Activated naive CD8-positive, alpha-beta T cell (primary cell): ENCODE measurements around the gene TM6SF1.

ENCODE experiments used
- H3K27ac Mint-ChIP-seq: one replicate; pipeline ENCODE4 v1.8.0; 2021; ENCODE audit warnings: mixed read lengths
- H3K27me3 Mint-ChIP-seq: one replicate; pipeline ENCODE4 v1.8.0; 2021; ENCODE audit warnings: mixed read lengths
- H3K36me3 Mint-ChIP-seq: one replicate; pipeline ENCODE4 v1.8.0; 2021; ENCODE audit warnings: mixed read lengths
- H3K4me1 Mint-ChIP-seq: one replicate; pipeline ENCODE4 v1.8.0; 2021; ENCODE audit warnings: low read depth, mixed read lengths
- H3K4me3 Mint-ChIP-seq: one replicate; pipeline ENCODE4 v1.8.0; 2021; ENCODE audit warnings: mild to moderate bottlenecking, mixed read lengths
- H3K9me3 Mint-ChIP-seq: one replicate; pipeline ENCODE4 v1.8.0; 2021; ENCODE audit warnings: low read depth, mixed read lengths

The TM6SF1 gene

GRCh38 chr15:83105440-83105839, 2.0 kb upstream of the TM6SF1 start:
- Mint-ChIP-seq H3K4me1 (peaks cover 16% of the 10 kb centered on the region), H3K4me3 (peak overlapping the region; percentile 22)

GRCh38 chr15:83107841-83108181, 366 bp downstream of the TM6SF1 start:
- Mint-ChIP-seq H3K4me3 (peak overlapping the region; percentile 82), H3K36me3 (no peaks in the 10 kb centered on the region), H3K9me3 (no peaks in the 10 kb centered on the region), H3K4me1 (peaks cover 16% of the 10 kb centered on the region), H3K27me3 (peaks cover 31% of the 10 kb centered on the region), H3K27ac (no peak overlapping the region)

More at GRCh38 chr15:83105440-83105839, 2.0 kb upstream of the TM6SF1 start:
- Mint-ChIP-seq H3K36me3 (no peaks in the 10 kb centered on the region), H3K27ac (no peak overlapping the region), H3K27me3 (peaks cover 36% of the 10 kb centered on the region), H3K9me3 (no peaks in the 10 kb centered on the region)

GRCh38 chr15:83108266-83109219, 1.1 kb downstream of the TM6SF1 start:
- Mint-ChIP-seq H3K4me3 (peak overlapping the region; percentile 82), H3K27ac (no peak overlapping the region), H3K9me3 (no peaks in the 10 kb centered on the region)

GRCh38 chr15:83109532-83109931, 2.1 kb downstream of the TM6SF1 start:
- Mint-ChIP-seq H3K4me3 (no peak overlapping the region), H3K36me3 (no peaks in the 10 kb centered on the region), H3K9me3 (no peaks in the 10 kb centered on the region), H3K27me3 (peaks cover 25% of the 10 kb centered on the region), H3K4me1 (peaks cover 16% of the 10 kb centered on the region), H3K27ac (no peak overlapping the region)

More at GRCh38 chr15:83108266-83109219, 1.1 kb downstream of the TM6SF1 start:
- peaks cover 16% of the 10 kb centered on the region for H3K4me1 Mint-ChIP-seq
- H3K36me3 Mint-ChIP-seq = no peaks in the 10 kb centered on the region
- H3K27me3 Mint-ChIP-seq = peaks cover 31% of the 10 kb centered on the region

- Mint-ChIP-seq H3K9me3 (no peaks in the 10 kb centered on the region), H3K4me1 (peaks cover 16% of the 10 kb centered on the region), H3K36me3 (no peaks in the 10 kb centered on the region), H3K27me3 (peaks cover 25% of the 10 kb centered on the region), H3K4me3 (no peak overlapping the region), H3K27ac (no peak overlapping the region)
Observed at GRCh38 chr15:83110381-83110780, 2.9 kb downstream of the TM6SF1 start.

GRCh38 chr15:83111149-83111548, 3.7 kb downstream of the TM6SF1 start:
- peaks cover 25% of the 10 kb centered on the region for H3K27me3 Mint-ChIP-seq

GRCh38 chr15:83112233-83112955, 4.9 kb downstream of the TM6SF1 start:
- no peak overlapping the region for H3K27ac Mint-ChIP-seq
- H3K9me3 Mint-ChIP-seq = no peaks in the 10 kb centered on the region
- peaks cover 13% of the 10 kb centered on the region for H3K4me1 Mint-ChIP-seq
- peaks cover 20% of the 10 kb centered on the region for H3K27me3 Mint-ChIP-seq
- H3K36me3 Mint-ChIP-seq = no peaks in the 10 kb centered on the region
- H3K4me3 Mint-ChIP-seq = no peak overlapping the region

More at GRCh38 chr15:83111149-83111548, 3.7 kb downstream of the TM6SF1 start:
- H3K9me3 Mint-ChIP-seq = no peaks in the 10 kb centered on the region
- no peak overlapping the region for H3K27ac Mint-ChIP-seq
- no peak overlapping the region for H3K4me3 Mint-ChIP-seq
- H3K36me3 Mint-ChIP-seq = no peaks in the 10 kb centered on the region
- peaks cover 16% of the 10 kb centered on the region for H3K4me1 Mint-ChIP-seq

- Mint-ChIP-seq H3K9me3 (no peaks in the 10 kb centered on the region), H3K27ac (no peak overlapping the region), H3K4me3 (no peak overlapping the region), H3K27me3 (peaks cover 20% of the 10 kb centered on the region), H3K4me1 (peaks cover 13% of the 10 kb centered on the region), H3K36me3 (no peaks in the 10 kb centered on the region)
Observed at GRCh38 chr15:83112956-83113299, 5.5 kb downstream of the TM6SF1 start.

GRCh38 chr15:83113881-83114674, 6.6 kb downstream of the TM6SF1 start:
- no peak overlapping the region for H3K27ac Mint-ChIP-seq
- no peak overlapping the region for H3K4me3 Mint-ChIP-seq
- H3K27me3 Mint-ChIP-seq = peaks cover 13% of the 10 kb centered on the region
- no peaks in the 10 kb centered on the region for H3K36me3 Mint-ChIP-seq
- peaks cover 2% of the 10 kb centered on the region for H3K4me1 Mint-ChIP-seq
- no peaks in the 10 kb centered on the region for H3K9me3 Mint-ChIP-seq

GRCh38 chr15:83114856-83115255, 7.4 kb downstream of the TM6SF1 start:
- no peak overlapping the region for H3K4me3 Mint-ChIP-seq
- H3K36me3 Mint-ChIP-seq = no peaks in the 10 kb centered on the region
- peaks cover 8% of the 10 kb centered on the region for H3K27me3 Mint-ChIP-seq
- no peaks in the 10 kb centered on the region for H3K9me3 Mint-ChIP-seq
- no peak overlapping the region for H3K27ac Mint-ChIP-seq
- no peaks in the 10 kb centered on the region for H3K4me1 Mint-ChIP-seq

GRCh38 chr15:83115410-83115809, 8.0 kb downstream of the TM6SF1 start:
- Mint-ChIP-seq H3K9me3 (no peaks in the 10 kb centered on the region), H3K36me3 (no peaks in the 10 kb centered on the region), H3K27ac (no peak overlapping the region), H3K4me1 (no peaks in the 10 kb centered on the region), H3K4me3 (no peak overlapping the region), H3K27me3 (peaks cover 5% of the 10 kb centered on the region)

- H3K4me3 Mint-ChIP-seq = no peak overlapping the region
- H3K9me3 Mint-ChIP-seq = no peaks in the 10 kb centered on the region
- no peaks in the 10 kb centered on the region for H3K4me1 Mint-ChIP-seq
- H3K27ac Mint-ChIP-seq = no peak overlapping the region
- H3K27me3 Mint-ChIP-seq = peaks cover 3% of the 10 kb centered on the region
- H3K36me3 Mint-ChIP-seq = no peaks in the 10 kb centered on the region
Observed at GRCh38 chr15:83115831-83116565, 8.6 kb downstream of the TM6SF1 start.

- no peak overlapping the region for H3K4me3 Mint-ChIP-seq
- no peaks in the 10 kb centered on the region for H3K9me3 Mint-ChIP-seq
- H3K36me3 Mint-ChIP-seq = no peaks in the 10 kb centered on the region
- no peaks in the 10 kb centered on the region for H3K27me3 Mint-ChIP-seq
- H3K4me1 Mint-ChIP-seq = no peaks in the 10 kb centered on the region
- H3K27ac Mint-ChIP-seq = no peak overlapping the region
Observed at GRCh38 chr15:83118291-83118827, 10.9 kb downstream of the TM6SF1 start.

GRCh38 chr15:83118968-83119367, 11.5 kb downstream of the TM6SF1 start:
- H3K4me3 Mint-ChIP-seq = no peak overlapping the region
- H3K27me3 Mint-ChIP-seq = no peaks in the 10 kb centered on the region
- H3K27ac Mint-ChIP-seq = no peak overlapping the region

More at GRCh38 chr15:83118968-83119367, 11.5 kb downstream of the TM6SF1 start:
- H3K36me3 Mint-ChIP-seq = no peaks in the 10 kb centered on the region
- no peaks in the 10 kb centered on the region for H3K4me1 Mint-ChIP-seq
- H3K9me3 Mint-ChIP-seq = no peaks in the 10 kb centered on the region
